Calu3 (cell line): ENCODE results near the gene CROCC2. TPM values are rescaled to one million over a fixed set of nuclear protein-coding genes. Genes with fewer than 3 reads are reported as not detected.
A peak's percentile ranks its signal among the peaks of the same experiment; 100 is the strongest.

Source experiments
- BruUV-seq: library from RNA; stranded (reverse); fragments of 400-500 nt; replicated peaks from 2 replicates; lab custom pipeline; 2021; lab: Mats Ljungman, UMichigan
- CTCF ChIA-PET: fragments of 300-600 bp; sonication (Branson Sonifier 250); formaldehyde crosslinking; loops from one replicate; lab custom pipeline; 2022; ENCODE audit warnings: antibody characterized with exemption; lab: Charles Lee
- DNase-seq: peaks from one replicate; pipeline ENCODE4 v3.0.0; 2022
- H3K27ac Mint-ChIP-seq: one replicate; pipeline ENCODE4 v1.8.0; 2022; ENCODE audit warnings: mixed read lengths; ENCODE audit not compliant: unreplicated experiment
- H3K27me3 Mint-ChIP-seq: one replicate; pipeline ENCODE4 v1.8.0; 2022; ENCODE audit warnings: mixed read lengths; ENCODE audit not compliant: unreplicated experiment
- H3K36me3 Mint-ChIP-seq: one replicate; pipeline ENCODE4 v1.8.0; 2022; ENCODE audit warnings: mild to moderate bottlenecking, moderate library complexity, mixed read lengths; ENCODE audit not compliant: insufficient read depth, unreplicated experiment
- H3K4me1 Mint-ChIP-seq: one replicate; pipeline ENCODE4 v1.8.0; 2022; ENCODE audit warnings: mild to moderate bottlenecking, low read depth, mixed read lengths; ENCODE audit not compliant: unreplicated experiment
- H3K4me3 Mint-ChIP-seq: one replicate; pipeline ENCODE4 v1.8.0; 2022; ENCODE audit warnings: mild to moderate bottlenecking, low read depth, moderate library complexity, mixed read lengths; ENCODE audit not compliant: unreplicated experiment
- H3K9me3 Mint-ChIP-seq: one replicate; pipeline ENCODE4 v1.8.0; 2022; ENCODE audit warnings: low read depth, mixed read lengths; ENCODE audit not compliant: unreplicated experiment
- CTCF ChIP-seq: fragments of 200-600 bp; IDR thresholded peaks from one replicate; pipeline ENCODE4 v1.8.0; 2022; ENCODE audit warnings: antibody characterized with exemption; ENCODE audit not compliant: unreplicated experiment
- intact Hi-C: fragments of 100-400 bp; cut with micrococcal nuclease; formaldehyde crosslinking; loops from one replicate; pipeline ENCODE4 v1.10.0; 2022; ENCODE audit not compliant: unreplicated experiment
- total RNA-seq: library from RNA; stranded (reverse); gene quantifications from 2 replicates; pipeline ENCODE4 v1.2.3, GENCODE V29; 2022

Gene CROCC2
- total RNA-seq, 1 experiment from 2014 or later: not detected

GRCh38 chr2:240919161-240919781 is 13.1 kb downstream of the CROCC2 start:
- BruUV-seq: no TSS peak
- DNase-seq: no peak
- intact Hi-C loops: loop anchor here (10.0 kb wide), 1 partner anchor 76 kb away; the partner anchor contains the start of gene SNED1
- Mint-ChIP-seq H3K4me3 (no peak overlapping the region), H3K27me3 (peaks cover 24% of the 10 kb centered on the region), H3K27ac (no peak overlapping the region), H3K36me3 (no peaks in the 10 kb centered on the region), H3K4me1 (no peaks in the 10 kb centered on the region), H3K9me3 (no peaks in the 10 kb centered on the region)
- CTCF ChIA-PET: interaction anchor here (0.6 to 0.7 kb wide), 2 partner anchors 15 to 70 kb away, joined by 6 to 7 read pairs; no protein-coding TSS in a partner anchor
- TF ChIP-seq CTCF: no peak

- Mint-ChIP-seq H3K9me3 (no peaks in the 10 kb centered on the region), H3K27ac (no peak overlapping the region)
Measured at GRCh38 chr2:240919786-240920782, 13.9 kb downstream of the CROCC2 start.

GRCh38 chr2:240920783-240921231 is 14.7 kb downstream of the CROCC2 start:
- Mint-ChIP-seq H3K27me3 (peaks cover 27% of the 10 kb centered on the region), H3K9me3 (no peaks in the 10 kb centered on the region), H3K4me1 (no peaks in the 10 kb centered on the region), H3K27ac (no peak overlapping the region), H3K4me3 (no peak overlapping the region), H3K36me3 (no peaks in the 10 kb centered on the region)
- no peak for TF ChIP-seq CTCF
- peak; percentile 0 for DNase-seq
- BruUV-seq: no TSS peak
- intact Hi-C loops: no loop called here
- CTCF ChIA-PET: no interaction called here

More at GRCh38 chr2:240919786-240920782, 13.9 kb downstream of the CROCC2 start:
- no peak for TF ChIP-seq CTCF
- intact Hi-C loops: loop anchor here (10.0 kb wide), 1 partner anchor 75 kb away; the partner anchor contains the start of gene SNED1
- Mint-ChIP-seq H3K4me1 (no peaks in the 10 kb centered on the region), H3K4me3 (no peak overlapping the region), H3K36me3 (no peaks in the 10 kb centered on the region), H3K27me3 (peaks cover 27% of the 10 kb centered on the region)
- no TSS peak for BruUV-seq
- DNase-seq: peak; percentile 1
- CTCF ChIA-PET: interaction anchor here (0.7 kb wide), 1 partner anchor 69 kb away, joined by 7 read pairs; no protein-coding TSS in a partner anchor

- Mint-ChIP-seq H3K4me3 (no peak overlapping the region), H3K9me3 (no peaks in the 10 kb centered on the region), H3K4me1 (no peaks in the 10 kb centered on the region), H3K27ac (no peak overlapping the region), H3K36me3 (no peaks in the 10 kb centered on the region), H3K27me3 (peaks cover 25% of the 10 kb centered on the region)
- no TSS peak for BruUV-seq
- CTCF ChIA-PET: no interaction called here
- DNase-seq: peak; percentile 9
- no peak for TF ChIP-seq CTCF
- intact Hi-C loops: no loop called here
Measured at GRCh38 chr2:240921311-240921994, 15.3 kb downstream of the CROCC2 start.
